Measurements from ENCODE around the gene CHKB. TPM values are rescaled to one million over a fixed set of nuclear protein-coding genes. Genes with fewer than 3 reads are reported as not detected.
A peak's percentile ranks its signal among the peaks of the same experiment; 100 is the strongest.

CHKB gene
- total RNA-seq, 4 donors from 2014 or later, result 20.7 to 43.5 (median 33.0) TPM

DNA sequence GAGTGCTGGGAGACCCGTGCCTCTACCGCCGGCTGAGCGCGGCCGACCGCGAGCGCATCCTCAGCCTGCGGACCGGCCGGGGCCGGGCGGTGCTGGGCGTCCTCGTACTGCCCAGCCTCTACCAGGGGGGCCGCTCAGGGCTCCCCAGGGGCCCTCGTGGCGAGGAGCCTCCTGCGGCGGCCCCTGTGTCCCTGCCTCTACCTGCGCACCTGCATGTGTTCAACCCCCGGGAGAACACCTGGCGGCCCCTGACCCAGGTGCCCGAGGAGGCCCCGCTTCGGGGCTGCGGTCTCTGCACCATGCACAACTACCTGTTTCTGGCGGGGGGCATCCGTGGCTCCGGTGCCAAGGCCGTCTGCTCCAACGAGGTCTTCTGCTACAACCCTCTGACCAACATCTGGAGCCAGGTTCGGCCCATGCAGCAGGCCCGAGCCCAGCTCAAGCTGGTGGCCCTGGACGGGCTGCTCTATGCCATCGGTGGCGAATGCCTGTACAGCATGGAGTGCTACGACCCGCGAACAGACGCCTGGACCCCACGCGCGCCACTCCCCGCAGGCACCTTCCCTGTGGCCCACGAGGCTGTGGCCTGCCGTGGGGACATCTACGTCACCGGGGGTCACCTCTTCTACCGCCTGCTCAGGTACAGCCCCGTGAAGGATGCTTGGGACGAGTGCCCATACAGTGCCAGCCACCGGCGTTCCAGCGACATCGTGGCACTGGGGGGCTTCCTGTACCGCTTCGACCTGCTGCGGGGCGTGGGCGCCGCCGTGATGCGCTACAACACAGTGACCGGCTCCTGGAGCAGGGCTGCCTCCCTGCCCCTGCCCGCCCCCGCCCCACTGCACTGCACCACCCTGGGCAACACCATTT lies 33.5 kb downstream of the CHKB start:
- peak overlapping the region; percentile 30 to 48 (median 36) for H3K4me3 ChIP-seq
- intact Hi-C loops (cut with DNase I), result no loop called here
- H3K4me1 ChIP-seq, result peaks cover 12 to 34% (median 30%) of the 10 kb centered on the region in 4 donors
- peaks cover 9 to 83% (median 22%) of the 10 kb centered on the region in 4 donors for H3K27me3 ChIP-seq
- no peaks in the 10 kb centered on the region for H3K36me3 ChIP-seq
- 81% methylated on average over 41 of the region's 68 CpGs for WGBS
- H3K9me3 ChIP-seq, result no peaks in the 10 kb centered on the region
- TF ChIP-seq POLR2AphosphoS5 (IDR thresholded peaks at IDR 0.05) (no peak), POLR2A (IDR thresholded peaks at IDR 0.05; ENCODE audit: low read depth) (no peak)
- TF ChIP-seq, protein P1, sequence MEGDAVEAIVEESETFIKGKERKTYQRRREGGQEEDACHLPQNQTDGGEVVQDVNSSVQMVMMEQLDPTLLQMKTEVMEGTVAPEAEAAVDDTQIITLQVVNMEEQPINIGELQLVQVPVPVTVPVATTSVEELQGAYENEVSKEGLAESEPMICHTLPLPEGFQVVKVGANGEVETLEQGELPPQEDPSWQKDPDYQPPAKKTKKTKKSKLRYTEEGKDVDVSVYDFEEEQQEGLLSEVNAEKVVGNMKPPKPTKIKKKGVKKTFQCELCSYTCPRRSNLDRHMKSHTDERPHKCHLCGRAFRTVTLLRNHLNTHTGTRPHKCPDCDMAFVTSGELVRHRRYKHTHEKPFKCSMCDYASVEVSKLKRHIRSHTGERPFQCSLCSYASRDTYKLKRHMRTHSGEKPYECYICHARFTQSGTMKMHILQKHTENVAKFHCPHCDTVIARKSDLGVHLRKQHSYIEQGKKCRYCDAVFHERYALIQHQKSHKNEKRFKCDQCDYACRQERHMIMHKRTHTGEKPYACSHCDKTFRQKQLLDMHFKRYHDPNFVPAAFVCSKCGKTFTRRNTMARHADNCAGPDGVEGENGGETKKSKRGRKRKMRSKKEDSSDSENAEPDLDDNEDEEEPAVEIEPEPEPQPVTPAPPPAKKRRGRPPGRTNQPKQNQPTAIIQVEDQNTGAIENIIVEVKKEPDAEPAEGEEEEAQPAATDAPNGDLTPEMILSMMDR (IDR thresholded peaks at IDR 0.05), result no peak
- H3K27ac ChIP-seq (replicated peaks in 1 of 4), result no peak overlapping the region
- DNase-seq (ENCODE audit: extremely low spot score), result no peak

DNA sequence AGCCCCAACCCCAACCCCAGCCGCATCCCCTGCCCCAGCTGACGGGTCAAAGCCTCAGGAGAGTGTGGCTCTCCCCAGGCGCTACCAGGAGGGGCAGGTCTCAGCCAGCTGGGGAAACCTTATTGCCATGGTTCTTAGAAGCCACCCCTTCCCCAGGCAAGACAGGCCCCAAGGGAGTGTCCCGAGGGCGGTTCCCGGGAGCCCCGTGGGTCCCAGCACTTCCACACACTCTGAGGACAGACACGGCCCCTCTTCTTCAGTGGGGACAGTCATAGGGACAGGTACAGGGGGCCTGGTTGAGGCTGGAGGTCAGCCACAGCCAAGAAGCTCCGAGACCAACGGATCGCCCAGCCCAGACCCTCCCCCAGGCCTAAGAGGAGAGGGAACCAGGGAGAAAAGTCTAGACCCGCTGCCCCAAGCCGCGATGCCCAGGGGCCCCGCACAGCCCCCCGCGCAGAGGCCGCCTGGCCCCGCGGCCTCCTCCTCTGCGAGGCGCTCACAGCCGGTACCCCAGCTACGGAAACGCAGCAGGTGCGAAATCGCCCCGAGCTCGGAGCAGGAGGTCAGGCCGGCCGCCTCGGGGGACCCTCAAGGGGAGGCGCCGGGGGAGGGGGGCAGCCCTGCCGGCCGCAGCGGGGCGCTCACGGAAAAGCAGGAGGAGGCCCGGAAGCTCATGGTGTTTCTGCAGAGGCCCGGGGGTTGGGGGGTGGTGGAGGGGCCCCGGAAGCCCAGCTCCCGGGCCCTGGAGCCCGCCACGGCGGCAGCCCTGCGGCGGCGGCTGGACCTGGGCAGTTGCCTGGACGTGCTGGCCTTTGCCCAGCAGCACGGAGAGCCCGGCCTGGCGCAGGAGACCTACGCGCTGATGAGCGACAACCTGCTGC lies 34.4 kb downstream of the CHKB start:
- peak overlapping the region; percentile 30 to 48 (median 36) for H3K4me3 ChIP-seq
- H3K27ac ChIP-seq (replicated peaks in 1 of 4), result no peak overlapping the region
- peaks cover 9 to 91% (median 22%) of the 10 kb centered on the region in 4 donors for H3K27me3 ChIP-seq
- H3K36me3 ChIP-seq, result no peaks in the 10 kb centered on the region
- no peak for TF ChIP-seq POLR2A (IDR thresholded peaks at IDR 0.05; ENCODE audit: low read depth)
- TF ChIP-seq, protein P1 (IDR thresholded peaks at IDR 0.05), result no peak
- no peak for TF ChIP-seq POLR2AphosphoS5 (IDR thresholded peaks at IDR 0.05)
- TF ChIP-seq EP300 (IDR thresholded peaks at IDR 0.05), result no peak
- intact Hi-C loops (cut with DNase I), result no loop called here
- H3K9me3 ChIP-seq, result no peaks in the 10 kb centered on the region
- DNase-seq (ENCODE audit: extremely low spot score), result no peak
- 16% methylated on average over 5 of the region's 56 CpGs for WGBS
- peaks cover 17 to 37% (median 35%) of the 10 kb centered on the region in 4 donors for H3K4me1 ChIP-seq

DNA sequence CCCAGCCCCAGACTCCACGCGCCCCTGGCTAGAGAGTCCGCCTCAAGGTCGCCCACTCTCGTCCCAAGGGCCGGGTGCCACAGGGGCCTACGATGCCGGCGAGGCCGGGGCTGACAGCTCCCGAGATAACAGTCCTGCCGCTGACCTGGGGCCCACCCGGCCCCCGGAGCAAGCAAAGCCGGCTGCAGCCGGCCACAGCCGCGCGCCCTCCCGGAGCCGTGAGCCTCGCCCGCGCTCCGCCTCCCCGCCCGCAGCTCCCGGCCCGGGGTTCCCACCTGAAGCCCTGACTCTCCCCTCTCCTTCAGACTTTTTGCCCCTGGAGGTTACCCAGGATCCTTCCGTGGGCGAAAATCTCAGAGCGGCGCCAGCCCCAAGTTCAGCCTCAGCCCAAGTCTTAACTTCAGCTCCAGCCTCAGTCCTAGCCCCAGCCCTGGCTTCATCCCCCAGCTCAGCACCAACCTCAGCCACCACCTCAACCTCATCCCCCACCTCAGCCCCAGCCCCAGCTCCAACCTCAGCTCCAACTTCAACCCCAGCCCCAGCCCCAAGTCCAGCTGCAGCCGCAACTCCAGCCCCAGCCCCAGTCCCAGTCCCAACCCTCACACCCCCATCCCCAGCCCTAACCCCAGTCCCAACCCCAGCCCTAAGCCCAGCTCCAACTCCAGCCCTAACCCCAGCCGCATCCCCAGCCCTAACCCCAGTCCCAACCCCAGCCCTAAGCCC lies 35.2 kb downstream of the CHKB start:
- DNase-seq (ENCODE audit: extremely low spot score), result no peak
- Histone ChIP-seq H3K4me3 (no peak overlapping the region), H3K4me1 (peaks cover 17 to 37% (median 35%) of the 10 kb centered on the region in 4 donors), H3K27ac (replicated peaks in 1 of 4) (no peak overlapping the region), H3K36me3 (no peaks in the 10 kb centered on the region), H3K9me3 (no peaks in the 10 kb centered on the region), H3K27me3 (peaks cover 9 to 92% (median 22%) of the 10 kb centered on the region in 4 donors)
- 60% methylated on average over 6 of the region's 35 CpGs for WGBS
- TF ChIP-seq POLR2A (IDR thresholded peaks at IDR 0.05; ENCODE audit: low read depth), result no peak
- TF ChIP-seq EP300 (IDR thresholded peaks at IDR 0.05), result no peak
- TF ChIP-seq, protein P1 (IDR thresholded peaks at IDR 0.05), result no peak
- TF ChIP-seq POLR2AphosphoS5 (IDR thresholded peaks at IDR 0.05), result no peak
- intact Hi-C loops (cut with DNase I), result no loop called here

DNA sequence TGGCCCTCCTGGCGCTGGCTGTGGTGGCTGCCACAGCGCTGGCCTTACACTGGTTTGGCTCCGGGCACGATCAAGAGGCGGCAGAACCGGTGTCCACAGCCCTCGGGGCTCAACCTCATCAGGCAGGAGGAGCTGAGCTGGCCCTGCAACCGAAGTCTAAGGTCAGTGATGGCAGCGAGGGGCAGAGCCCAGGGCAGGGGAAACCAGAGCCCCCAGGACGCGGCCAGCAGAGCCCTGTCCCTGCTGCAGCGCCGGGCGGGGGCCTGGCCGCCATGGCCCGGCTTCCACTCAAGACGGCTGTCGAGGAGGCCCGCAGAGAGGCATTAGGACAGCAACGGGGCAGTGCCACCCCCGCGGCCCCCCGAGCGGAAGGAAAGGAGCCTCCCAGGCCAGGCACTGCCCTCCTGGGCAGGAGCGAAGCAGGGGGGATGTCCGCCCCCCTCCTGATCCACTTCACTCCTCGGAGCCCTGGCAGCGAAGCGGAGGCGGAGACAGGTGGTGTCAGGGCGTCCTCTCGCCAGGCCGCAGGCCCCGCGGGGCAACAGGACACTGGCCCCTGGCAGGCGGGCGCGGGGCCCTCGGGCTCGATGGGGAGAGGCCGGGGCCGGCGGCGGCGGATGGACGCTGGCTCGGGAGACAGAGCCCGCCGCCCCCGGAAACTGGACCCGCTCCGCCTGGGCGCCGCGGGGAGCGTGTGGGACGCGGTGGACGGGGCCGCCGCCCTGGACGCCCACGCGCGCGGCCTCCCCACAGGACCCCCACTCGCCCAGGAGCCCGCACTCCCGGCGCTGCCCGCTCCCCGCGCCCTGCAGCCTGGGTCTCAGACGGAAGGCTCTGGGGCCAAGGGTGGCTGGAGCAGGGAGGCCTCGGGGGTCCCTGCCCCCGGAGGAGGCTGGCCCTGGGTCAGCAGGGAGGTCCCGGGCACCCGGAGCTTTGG lies 36.1 kb downstream of the CHKB start:
- no peak overlapping the region for H3K27ac ChIP-seq (replicated peaks in 1 of 4)
- H3K27me3 ChIP-seq, result peaks cover 9 to 84% (median 22%) of the 10 kb centered on the region in 4 donors
- no peak overlapping the region for H3K4me3 ChIP-seq
- H3K4me1 ChIP-seq, result peaks cover 17 to 37% (median 35%) of the 10 kb centered on the region in 4 donors
- TF ChIP-seq POLR2A (IDR thresholded peaks at IDR 0.05; ENCODE audit: low read depth) (no peak), POLR2AphosphoS5 (IDR thresholded peaks at IDR 0.05) (no peak), EP300 (IDR thresholded peaks at IDR 0.05) (no peak)
- TF ChIP-seq, protein P1 (IDR thresholded peaks at IDR 0.05), result no peak
- H3K36me3 ChIP-seq, result no peaks in the 10 kb centered on the region
- DNase-seq (ENCODE audit: extremely low spot score), result no peak
- 55% methylated on average over 58 of the region's 78 CpGs for WGBS
- intact Hi-C loops (cut with DNase I), result no loop called here
- no peaks in the 10 kb centered on the region for H3K9me3 ChIP-seq

All from esophagus muscularis mucosa (tissue), 4 donors.